HepG2 (cell line): ENCODE measurements around the gene PSMB9. TPM values are rescaled to one million over a fixed set of nuclear protein-coding genes. Genes with fewer than 3 reads are reported as not detected.
A peak's percentile ranks its signal among the peaks of the same experiment; 100 is the strongest.

Experiments used
- GLMP ChIP-seq: sonication (generic); formaldehyde crosslinking; IDR thresholded peaks from 2 replicates; pipeline ENCODE4 v1.9.0; 2021; ENCODE audit warnings: missing genetic modification reagents, mild to moderate bottlenecking, borderline replicate concordance
- IKZF5 ChIP-seq: IDR thresholded peaks from 2 replicates; pipeline ENCODE4 v1.6.1; 2018; ENCODE audit warnings: missing genetic modification reagents, mild to moderate bottlenecking, missing compliant biosample characterization
- KLF9 ChIP-seq: IDR thresholded peaks from 2 replicates; pipeline ENCODE4 v1.6.1; 2016; ENCODE audit warnings: low read depth
- MTA3 ChIP-seq: sonication (generic); formaldehyde crosslinking; IDR thresholded peaks from 2 replicates; pipeline ENCODE4 v1.4.0; 2020; ENCODE audit warnings: missing genetic modification reagents
- NAIF1 ChIP-seq: sonication (generic); formaldehyde crosslinking; IDR thresholded peaks from 2 replicates; pipeline ENCODE4 v1.5.0; 2020; ENCODE audit warnings: mild to moderate bottlenecking, missing genetic modification reagents, borderline replicate concordance
- RNF2 ChIP-seq: fragments of 450-650 bp; conservative IDR thresholded peaks from 2 replicates; pipeline ENCODE4 v1.6.1; 2016; ENCODE audit warnings: low read depth
- XBP1 ChIP-seq: sonication (generic); formaldehyde crosslinking; IDR thresholded peaks from 2 replicates; pipeline ENCODE4 v1.5.0; 2020; ENCODE audit warnings: missing genetic modification reagents
- ZNF354B ChIP-seq: sonication (generic); formaldehyde crosslinking; IDR thresholded peaks from 2 replicates; pipeline ENCODE4 v1.8.0; 2022; ENCODE audit warnings: mild to moderate bottlenecking, missing genetic modification reagents
- ZNF512 ChIP-seq: sonication (generic); formaldehyde crosslinking; IDR thresholded peaks from 2 replicates; pipeline ENCODE4 v1.4.0; 2020; ENCODE audit warnings: mild to moderate bottlenecking, missing genetic modification reagents
- ZNF749 ChIP-seq: sonication (generic); formaldehyde crosslinking; IDR thresholded peaks from 2 replicates; pipeline ENCODE4 v1.8.0; 2022; ENCODE audit warnings: mild to moderate bottlenecking, missing genetic modification reagents, moderate library complexity, borderline replicate concordance
- ZSCAN25 ChIP-seq: sonication (generic); formaldehyde crosslinking; IDR thresholded peaks from 2 replicates; pipeline ENCODE4 v1.8.0; 2022; ENCODE audit warnings: mild to moderate bottlenecking, missing genetic modification reagents
- polyA plus RNA-seq, 8 experiments: library from polyadenylated mRNA; depleted of rRNA in 3 of 8; stranded (reverse) in 7 of 8; unstranded in 1 of 8; fragments of >200 nt; fragmentation: Illumina TruSeq in 4 of 8; extraction: Trizol in 4 of 8; gene quantifications; 2 replicates each; pipeline versions ENCODE4 v1.2.1 to v1.2.3, GENCODE V29; 2011 to 2016; ENCODE audit warnings: low read depth in 4 of 8, missing spikeins in 1 of 8, mixed read lengths in 1 of 8; ENCODE audit not compliant: insufficient read depth in 1 of 8
- total RNA-seq, 5 experiments: library from RNA; depleted of rRNA; stranded (reverse); fragments of >200 nt; fragmentation: Illumina TruSeq; extraction: Trizol; gene quantifications; 2 replicates each; pipeline ENCODE4 v1.2.3, GENCODE V29; 2016; ENCODE audit warnings: low read depth in 1 of 5
- TF ChIP-seq, protein P1 (sequence below): sonication (generic); formaldehyde crosslinking; IDR thresholded peaks from 2 replicates; pipeline ENCODE4 v1.4.0; 2020; ENCODE audit warnings: missing genetic modification reagents, borderline replicate concordance
- TF ChIP-seq, protein P2 (sequence below): sonication (generic); formaldehyde crosslinking; IDR thresholded peaks from 2 replicates; pipeline ENCODE4 v1.4.0; 2020; ENCODE audit warnings: low read depth, mild to moderate bottlenecking, missing genetic modification reagents
- TF ChIP-seq, protein P3 (sequence below): sonication (generic); formaldehyde crosslinking; IDR thresholded peaks from 2 replicates; pipeline ENCODE4 v1.8.1; 2023; ENCODE audit warnings: mild to moderate bottlenecking, moderate library complexity, missing genetic modification reagents

PSMB9 gene
- total and polyA plus RNA-seq, 2 of the 13 experiments (the other 11 are each of a cell fraction or from before 2014, with no cell fraction given), result 15.6 to 16.0 TPM

GRCh38 chr6:32843979-32844838 lies 9.8 kb upstream of the PSMB9 start, which contains the start of gene PSMB8 (continued):
- TF ChIP-seq, protein P1, sequence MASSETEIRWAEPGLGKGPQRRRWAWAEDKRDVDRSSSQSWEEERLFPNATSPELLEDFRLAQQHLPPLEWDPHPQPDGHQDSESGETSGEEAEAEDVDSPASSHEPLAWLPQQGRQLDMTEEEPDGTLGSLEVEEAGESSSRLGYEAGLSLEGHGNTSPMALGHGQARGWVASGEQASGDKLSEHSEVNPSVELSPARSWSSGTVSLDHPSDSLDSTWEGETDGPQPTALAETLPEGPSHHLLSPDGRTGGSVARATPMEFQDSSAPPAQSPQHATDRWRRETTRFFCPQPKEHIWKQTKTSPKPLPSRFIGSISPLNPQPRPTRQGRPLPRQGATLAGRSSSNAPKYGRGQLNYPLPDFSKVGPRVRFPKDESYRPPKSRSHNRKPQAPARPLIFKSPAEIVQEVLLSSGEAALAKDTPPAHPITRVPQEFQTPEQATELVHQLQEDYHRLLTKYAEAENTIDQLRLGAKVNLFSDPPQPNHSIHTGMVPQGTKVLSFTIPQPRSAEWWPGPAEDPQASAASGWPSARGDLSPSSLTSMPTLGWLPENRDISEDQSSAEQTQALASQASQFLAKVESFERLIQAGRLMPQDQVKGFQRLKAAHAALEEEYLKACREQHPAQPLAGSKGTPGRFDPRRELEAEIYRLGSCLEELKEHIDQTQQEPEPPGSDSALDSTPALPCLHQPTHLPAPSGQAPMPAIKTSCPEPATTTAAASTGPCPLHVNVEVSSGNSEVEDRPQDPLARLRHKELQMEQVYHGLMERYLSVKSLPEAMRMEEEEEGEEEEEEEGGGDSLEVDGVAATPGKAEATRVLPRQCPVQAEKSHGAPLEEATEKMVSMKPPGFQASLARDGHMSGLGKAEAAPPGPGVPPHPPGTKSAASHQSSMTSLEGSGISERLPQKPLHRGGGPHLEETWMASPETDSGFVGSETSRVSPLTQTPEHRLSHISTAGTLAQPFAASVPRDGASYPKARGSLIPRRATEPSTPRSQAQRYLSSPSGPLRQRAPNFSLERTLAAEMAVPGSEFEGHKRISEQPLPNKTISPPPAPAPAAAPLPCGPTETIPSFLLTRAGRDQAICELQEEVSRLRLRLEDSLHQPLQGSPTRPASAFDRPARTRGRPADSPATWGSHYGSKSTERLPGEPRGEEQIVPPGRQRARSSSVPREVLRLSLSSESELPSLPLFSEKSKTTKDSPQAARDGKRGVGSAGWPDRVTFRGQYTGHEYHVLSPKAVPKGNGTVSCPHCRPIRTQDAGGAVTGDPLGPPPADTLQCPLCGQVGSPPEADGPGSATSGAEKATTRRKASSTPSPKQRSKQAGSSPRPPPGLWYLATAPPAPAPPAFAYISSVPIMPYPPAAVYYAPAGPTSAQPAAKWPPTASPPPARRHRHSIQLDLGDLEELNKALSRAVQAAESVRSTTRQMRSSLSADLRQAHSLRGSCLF (CRISPR knock-in tag), result no peak
- TF ChIP-seq KLF9, result no peak
- TF ChIP-seq IKZF5 (CRISPR knock-in tag), result peak; percentile 60; the same call in 1 of the 2 replicates
- no peak for TF ChIP-seq ZNF512
- TF ChIP-seq GLMP (CRISPR knock-in tag), result no peak
- no peak for TF ChIP-seq XBP1
- TF ChIP-seq, protein P2, sequence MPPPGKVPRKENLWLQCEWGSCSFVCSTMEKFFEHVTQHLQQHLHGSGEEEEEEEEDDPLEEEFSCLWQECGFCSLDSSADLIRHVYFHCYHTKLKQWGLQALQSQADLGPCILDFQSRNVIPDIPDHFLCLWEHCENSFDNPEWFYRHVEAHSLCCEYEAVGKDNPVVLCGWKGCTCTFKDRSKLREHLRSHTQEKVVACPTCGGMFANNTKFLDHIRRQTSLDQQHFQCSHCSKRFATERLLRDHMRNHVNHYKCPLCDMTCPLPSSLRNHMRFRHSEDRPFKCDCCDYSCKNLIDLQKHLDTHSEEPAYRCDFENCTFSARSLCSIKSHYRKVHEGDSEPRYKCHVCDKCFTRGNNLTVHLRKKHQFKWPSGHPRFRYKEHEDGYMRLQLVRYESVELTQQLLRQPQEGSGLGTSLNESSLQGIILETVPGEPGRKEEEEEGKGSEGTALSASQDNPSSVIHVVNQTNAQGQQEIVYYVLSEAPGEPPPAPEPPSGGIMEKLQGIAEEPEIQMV (CRISPR knock-in tag), result no peak
- peak; percentile 16 for TF ChIP-seq ZSCAN25 (CRISPR knock-in tag)
- TF ChIP-seq RNF2, result no peak
- no peak for TF ChIP-seq ZNF354B (CRISPR knock-in tag)
- TF ChIP-seq NAIF1, result peak; percentile 33; the same call in 1 of the 2 replicates
- TF ChIP-seq ZNF749 (CRISPR knock-in tag), result no peak
- TF ChIP-seq, protein P3, sequence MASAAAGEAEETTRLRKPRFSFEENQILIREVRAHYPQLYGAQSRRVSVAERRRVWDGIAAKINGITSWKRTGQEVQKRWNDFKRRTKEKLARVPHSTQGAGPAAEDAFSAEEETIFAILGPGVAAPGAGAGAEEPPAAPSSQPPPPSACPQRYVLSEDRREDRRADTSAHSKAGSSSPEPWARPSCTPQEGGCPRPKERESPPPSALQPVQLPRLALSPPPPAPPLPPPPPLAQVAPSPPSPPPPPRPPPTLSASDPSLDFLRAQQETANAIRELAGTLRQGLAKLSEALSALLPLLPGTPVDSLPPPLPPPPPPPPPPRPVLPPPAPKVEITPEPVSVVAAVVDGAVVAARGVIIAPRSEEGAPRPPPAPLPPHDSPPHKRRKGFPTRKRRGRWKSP (CRISPR knock-in tag), result peak; percentile 99
- TF ChIP-seq MTA3 (CRISPR knock-in tag), result no peak
